Measurements from ENCODE around the gene CCDC59.

DNA sequence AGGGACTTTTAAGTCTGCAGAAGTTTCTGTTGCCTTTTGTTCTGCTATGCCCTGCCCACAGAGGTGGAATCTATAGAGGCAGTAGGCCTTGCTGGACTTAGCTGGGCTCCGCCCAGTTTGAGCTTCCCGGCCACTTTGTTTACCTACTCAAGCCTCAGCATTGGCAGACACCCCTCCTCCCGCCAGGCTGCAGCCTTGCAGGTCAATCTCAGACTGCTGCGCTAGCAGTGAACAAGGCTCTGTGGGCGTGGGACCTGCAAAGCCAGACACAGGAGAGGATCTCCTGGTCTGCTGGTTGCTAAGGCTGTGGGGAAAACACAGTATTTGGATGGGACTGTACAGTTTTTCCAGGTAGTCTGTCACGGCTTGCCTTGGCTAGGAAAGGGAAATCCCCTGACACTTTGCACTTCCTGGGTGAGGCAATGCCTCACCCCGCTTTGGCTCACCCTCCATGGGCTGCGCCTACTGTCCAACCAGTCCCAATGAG is 43.7 kb downstream of the CCDC59 start:
- TF ChIP-seq POLR2A (IDR thresholded peaks at IDR 0.05; ENCODE audit: low read length) (no peak), ZFP36 (IDR thresholded peaks at IDR 0.05; ENCODE audit: borderline replicate concordance, partially characterized antibody) (no peak), MAZ (IDR thresholded peaks at IDR 0.05; ENCODE audit: borderline replicate concordance, low read depth, low read length) (no peak), EP300 (IDR thresholded peaks at IDR 0.05) (no peak), RFX5 (IDR thresholded peaks at IDR 0.05) (no peak), CHD2 (IDR thresholded peaks at IDR 0.05; ENCODE audit: low read length, partially characterized antibody) (no peak), HOXB13 (CRISPR knock-in tag; IDR thresholded peaks at IDR 0.05; ENCODE audit: low read depth) (no peak)
- TF ChIP-seq, protein P1, sequence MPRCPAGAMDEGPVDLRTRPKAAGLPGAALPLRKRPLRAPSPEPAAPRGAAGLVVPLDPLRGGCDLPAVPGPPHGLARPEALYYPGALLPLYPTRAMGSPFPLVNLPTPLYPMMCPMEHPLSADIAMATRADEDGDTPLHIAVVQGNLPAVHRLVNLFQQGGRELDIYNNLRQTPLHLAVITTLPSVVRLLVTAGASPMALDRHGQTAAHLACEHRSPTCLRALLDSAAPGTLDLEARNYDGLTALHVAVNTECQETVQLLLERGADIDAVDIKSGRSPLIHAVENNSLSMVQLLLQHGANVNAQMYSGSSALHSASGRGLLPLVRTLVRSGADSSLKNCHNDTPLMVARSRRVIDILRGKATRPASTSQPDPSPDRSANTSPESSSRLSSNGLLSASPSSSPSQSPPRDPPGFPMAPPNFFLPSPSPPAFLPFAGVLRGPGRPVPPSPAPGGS (IDR thresholded peaks at IDR 0.05) = no peak
- TF ChIP-seq, protein P2, sequence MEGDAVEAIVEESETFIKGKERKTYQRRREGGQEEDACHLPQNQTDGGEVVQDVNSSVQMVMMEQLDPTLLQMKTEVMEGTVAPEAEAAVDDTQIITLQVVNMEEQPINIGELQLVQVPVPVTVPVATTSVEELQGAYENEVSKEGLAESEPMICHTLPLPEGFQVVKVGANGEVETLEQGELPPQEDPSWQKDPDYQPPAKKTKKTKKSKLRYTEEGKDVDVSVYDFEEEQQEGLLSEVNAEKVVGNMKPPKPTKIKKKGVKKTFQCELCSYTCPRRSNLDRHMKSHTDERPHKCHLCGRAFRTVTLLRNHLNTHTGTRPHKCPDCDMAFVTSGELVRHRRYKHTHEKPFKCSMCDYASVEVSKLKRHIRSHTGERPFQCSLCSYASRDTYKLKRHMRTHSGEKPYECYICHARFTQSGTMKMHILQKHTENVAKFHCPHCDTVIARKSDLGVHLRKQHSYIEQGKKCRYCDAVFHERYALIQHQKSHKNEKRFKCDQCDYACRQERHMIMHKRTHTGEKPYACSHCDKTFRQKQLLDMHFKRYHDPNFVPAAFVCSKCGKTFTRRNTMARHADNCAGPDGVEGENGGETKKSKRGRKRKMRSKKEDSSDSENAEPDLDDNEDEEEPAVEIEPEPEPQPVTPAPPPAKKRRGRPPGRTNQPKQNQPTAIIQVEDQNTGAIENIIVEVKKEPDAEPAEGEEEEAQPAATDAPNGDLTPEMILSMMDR (IDR thresholded peaks at IDR 0.05) = no peak
- TF ChIP-seq, protein P3, sequence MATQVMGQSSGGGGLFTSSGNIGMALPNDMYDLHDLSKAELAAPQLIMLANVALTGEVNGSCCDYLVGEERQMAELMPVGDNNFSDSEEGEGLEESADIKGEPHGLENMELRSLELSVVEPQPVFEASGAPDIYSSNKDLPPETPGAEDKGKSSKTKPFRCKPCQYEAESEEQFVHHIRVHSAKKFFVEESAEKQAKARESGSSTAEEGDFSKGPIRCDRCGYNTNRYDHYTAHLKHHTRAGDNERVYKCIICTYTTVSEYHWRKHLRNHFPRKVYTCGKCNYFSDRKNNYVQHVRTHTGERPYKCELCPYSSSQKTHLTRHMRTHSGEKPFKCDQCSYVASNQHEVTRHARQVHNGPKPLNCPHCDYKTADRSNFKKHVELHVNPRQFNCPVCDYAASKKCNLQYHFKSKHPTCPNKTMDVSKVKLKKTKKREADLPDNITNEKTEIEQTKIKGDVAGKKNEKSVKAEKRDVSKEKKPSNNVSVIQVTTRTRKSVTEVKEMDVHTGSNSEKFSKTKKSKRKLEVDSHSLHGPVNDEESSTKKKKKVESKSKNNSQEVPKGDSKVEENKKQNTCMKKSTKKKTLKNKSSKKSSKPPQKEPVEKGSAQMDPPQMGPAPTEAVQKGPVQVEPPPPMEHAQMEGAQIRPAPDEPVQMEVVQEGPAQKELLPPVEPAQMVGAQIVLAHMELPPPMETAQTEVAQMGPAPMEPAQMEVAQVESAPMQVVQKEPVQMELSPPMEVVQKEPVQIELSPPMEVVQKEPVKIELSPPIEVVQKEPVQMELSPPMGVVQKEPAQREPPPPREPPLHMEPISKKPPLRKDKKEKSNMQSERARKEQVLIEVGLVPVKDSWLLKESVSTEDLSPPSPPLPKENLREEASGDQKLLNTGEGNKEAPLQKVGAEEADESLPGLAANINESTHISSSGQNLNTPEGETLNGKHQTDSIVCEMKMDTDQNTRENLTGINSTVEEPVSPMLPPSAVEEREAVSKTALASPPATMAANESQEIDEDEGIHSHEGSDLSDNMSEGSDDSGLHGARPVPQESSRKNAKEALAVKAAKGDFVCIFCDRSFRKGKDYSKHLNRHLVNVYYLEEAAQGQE (IDR thresholded peaks at IDR 0.05) = no peak
- TF ChIP-seq, protein P4, sequence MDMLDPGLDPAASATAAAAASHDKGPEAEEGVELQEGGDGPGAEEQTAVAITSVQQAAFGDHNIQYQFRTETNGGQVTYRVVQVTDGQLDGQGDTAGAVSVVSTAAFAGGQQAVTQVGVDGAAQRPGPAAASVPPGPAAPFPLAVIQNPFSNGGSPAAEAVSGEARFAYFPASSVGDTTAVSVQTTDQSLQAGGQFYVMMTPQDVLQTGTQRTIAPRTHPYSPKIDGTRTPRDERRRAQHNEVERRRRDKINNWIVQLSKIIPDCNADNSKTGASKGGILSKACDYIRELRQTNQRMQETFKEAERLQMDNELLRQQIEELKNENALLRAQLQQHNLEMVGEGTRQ (IDR thresholded peaks at IDR 0.05) = no peak

Data from A549 (cell line).